Nephron progenitor cell (in vitro differentiated cells): ENCODE data around the gene DIPK2B.

Experiments
- DNase-seq: peaks from one replicate; pipeline ENCODE4 v3.0.0; 2021
- H3K27ac Mint-ChIP-seq: 2 replicates; pipeline ENCODE4 v1.8.0; 2021; ENCODE audit warnings: mild to moderate bottlenecking, moderate library complexity, mixed read lengths
- H3K27me3 Mint-ChIP-seq: 2 replicates; pipeline ENCODE4 v1.8.0; 2021; ENCODE audit warnings: mild to moderate bottlenecking, low read depth, mixed read lengths; ENCODE audit not compliant: poor library complexity
- H3K36me3 Mint-ChIP-seq: 2 replicates; pipeline ENCODE4 v1.8.0; 2021; ENCODE audit warnings: low read depth, mixed read lengths
- H3K4me1 Mint-ChIP-seq: 2 replicates; pipeline ENCODE4 v1.8.0; 2021; ENCODE audit warnings: mixed read lengths
- H3K4me3 Mint-ChIP-seq: 2 replicates; pipeline ENCODE4 v1.8.0; 2021; ENCODE audit warnings: mild to moderate bottlenecking, moderate library complexity, mixed read lengths
- H3K9me3 Mint-ChIP-seq: 2 replicates; pipeline ENCODE4 v1.8.0; 2021; ENCODE audit warnings: mild to moderate bottlenecking, moderate library complexity, mixed read lengths
- TF ChIP-seq, protein P1 (sequence below): fragments of 200-600 bp; sonication (generic); IDR thresholded peaks from 2 replicates; pipeline ENCODE4 v1.5.0; 2021; ENCODE audit warnings: antibody characterized with exemption

The DIPK2B gene

GRCh38 chrX:45172890-45173289, 27.8 kb downstream of the DIPK2B start:
- DNase-seq = no peak
- no peaks in the 10 kb centered on the region for H3K4me1 Mint-ChIP-seq
- H3K9me3 Mint-ChIP-seq = peaks cover 58% of the 10 kb centered on the region
- H3K27me3 Mint-ChIP-seq = peaks cover 9% of the 10 kb centered on the region
- no peak overlapping the region for H3K27ac Mint-ChIP-seq
- H3K36me3 Mint-ChIP-seq = no peaks in the 10 kb centered on the region
- no peak overlapping the region for H3K4me3 Mint-ChIP-seq
- TF ChIP-seq, protein P1, sequence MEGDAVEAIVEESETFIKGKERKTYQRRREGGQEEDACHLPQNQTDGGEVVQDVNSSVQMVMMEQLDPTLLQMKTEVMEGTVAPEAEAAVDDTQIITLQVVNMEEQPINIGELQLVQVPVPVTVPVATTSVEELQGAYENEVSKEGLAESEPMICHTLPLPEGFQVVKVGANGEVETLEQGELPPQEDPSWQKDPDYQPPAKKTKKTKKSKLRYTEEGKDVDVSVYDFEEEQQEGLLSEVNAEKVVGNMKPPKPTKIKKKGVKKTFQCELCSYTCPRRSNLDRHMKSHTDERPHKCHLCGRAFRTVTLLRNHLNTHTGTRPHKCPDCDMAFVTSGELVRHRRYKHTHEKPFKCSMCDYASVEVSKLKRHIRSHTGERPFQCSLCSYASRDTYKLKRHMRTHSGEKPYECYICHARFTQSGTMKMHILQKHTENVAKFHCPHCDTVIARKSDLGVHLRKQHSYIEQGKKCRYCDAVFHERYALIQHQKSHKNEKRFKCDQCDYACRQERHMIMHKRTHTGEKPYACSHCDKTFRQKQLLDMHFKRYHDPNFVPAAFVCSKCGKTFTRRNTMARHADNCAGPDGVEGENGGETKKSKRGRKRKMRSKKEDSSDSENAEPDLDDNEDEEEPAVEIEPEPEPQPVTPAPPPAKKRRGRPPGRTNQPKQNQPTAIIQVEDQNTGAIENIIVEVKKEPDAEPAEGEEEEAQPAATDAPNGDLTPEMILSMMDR = no peak

DNA sequence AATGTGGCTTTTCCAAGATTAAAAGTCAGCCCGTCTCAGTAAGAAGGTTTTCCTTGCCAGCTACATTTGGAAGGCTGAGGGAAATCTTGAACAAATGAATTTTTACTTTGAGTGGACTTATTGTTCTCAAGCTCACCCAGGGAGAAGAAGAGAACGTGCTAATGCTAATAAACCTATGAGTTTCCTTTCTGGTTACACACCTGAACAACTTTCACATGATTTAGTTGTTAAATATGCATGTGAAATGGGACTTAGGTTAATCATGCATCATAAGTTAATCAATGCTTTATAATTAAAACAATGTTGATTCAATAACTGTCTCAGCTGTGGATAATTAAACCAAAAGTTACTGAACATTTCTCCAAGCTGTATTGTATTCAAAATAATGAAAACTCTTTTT, 33.9 kb downstream of the DIPK2B start:
- H3K36me3 Mint-ChIP-seq = no peaks in the 10 kb centered on the region
- TF ChIP-seq, protein P1 = no peak
- H3K9me3 Mint-ChIP-seq = peaks cover 45% of the 10 kb centered on the region
- no peaks in the 10 kb centered on the region for H3K4me1 Mint-ChIP-seq
- no peak overlapping the region for H3K4me3 Mint-ChIP-seq
- DNase-seq = no peak
- peaks cover 7% of the 10 kb centered on the region for H3K27me3 Mint-ChIP-seq
- no peak overlapping the region for H3K27ac Mint-ChIP-seq

- Mint-ChIP-seq H3K4me3 (no peak overlapping the region), H3K27ac (no peak overlapping the region), H3K36me3 (no peaks in the 10 kb centered on the region), H3K4me1 (no peaks in the 10 kb centered on the region), H3K27me3 (peaks cover 5% of the 10 kb centered on the region), H3K9me3 (peaks cover 51% of the 10 kb centered on the region)
- DNase-seq = no peak
- TF ChIP-seq, protein P1 = no peak
Observed at GRCh38 chrX:45165726-45166125, 35.0 kb downstream of the DIPK2B start.

DNA sequence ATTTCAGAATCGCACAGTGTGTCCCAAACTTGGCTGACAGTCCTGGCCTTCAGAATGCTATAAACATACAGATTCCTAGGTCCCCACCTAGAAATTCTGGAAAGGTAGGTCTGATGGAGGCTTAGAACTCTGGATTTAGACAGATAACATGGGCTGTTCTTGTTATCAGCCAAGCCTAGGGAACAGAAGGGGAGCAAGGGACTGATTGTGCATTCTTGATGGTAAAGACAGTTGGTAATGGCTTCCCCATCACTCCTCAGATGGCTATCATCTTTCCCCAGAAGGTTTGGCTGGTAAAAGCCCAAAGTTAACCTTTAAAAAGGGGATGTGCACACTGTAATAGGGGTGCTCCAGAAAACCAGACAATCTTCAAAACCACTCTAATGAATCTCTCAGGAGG, 35.7 kb downstream of the DIPK2B start:
- Mint-ChIP-seq H3K4me1 (no peaks in the 10 kb centered on the region), H3K4me3 (no peak overlapping the region), H3K27me3 (peaks cover 9% of the 10 kb centered on the region), H3K36me3 (no peaks in the 10 kb centered on the region), H3K9me3 (peaks cover 58% of the 10 kb centered on the region), H3K27ac (no peak overlapping the region)
- DNase-seq = no peak
- TF ChIP-seq, protein P1 = no peak

GRCh38 chrX:45164021-45164621, 36.6 kb downstream of the DIPK2B start:
- no peak overlapping the region for H3K27ac Mint-ChIP-seq
- H3K27me3 Mint-ChIP-seq = peaks cover 9% of the 10 kb centered on the region
- no peaks in the 10 kb centered on the region for H3K36me3 Mint-ChIP-seq
- H3K4me3 Mint-ChIP-seq = no peak overlapping the region
- H3K9me3 Mint-ChIP-seq = peaks cover 59% of the 10 kb centered on the region
- TF ChIP-seq, protein P1 = no peak
- DNase-seq = no peak
- no peaks in the 10 kb centered on the region for H3K4me1 Mint-ChIP-seq

DNA sequence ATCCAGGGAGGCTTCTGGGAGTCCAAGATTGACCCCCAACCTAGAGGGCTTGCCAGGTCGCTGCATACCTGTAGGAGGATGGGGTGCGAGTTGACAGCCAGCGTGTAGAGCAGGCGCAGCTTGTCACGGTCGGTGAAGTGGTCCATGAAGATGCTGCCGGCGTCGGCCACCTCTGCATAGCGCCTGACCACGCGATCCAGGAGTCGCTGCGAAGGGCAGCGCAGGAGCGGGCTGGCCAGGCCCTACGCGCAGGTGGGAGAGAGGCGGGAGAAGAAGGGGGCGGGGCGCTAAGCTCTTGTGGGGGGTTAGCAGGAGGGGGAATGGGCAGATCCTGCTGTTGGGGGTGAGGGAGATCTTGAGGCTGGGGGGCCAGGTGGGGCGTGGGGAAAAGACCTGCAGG, 43.0 kb downstream of the DIPK2B start:
- no peak for DNase-seq
- Mint-ChIP-seq H3K27me3 (peaks cover 10% of the 10 kb centered on the region), H3K4me3 (no peak overlapping the region), H3K9me3 (peaks cover 65% of the 10 kb centered on the region), H3K36me3 (no peaks in the 10 kb centered on the region), H3K4me1 (no peaks in the 10 kb centered on the region), H3K27ac (no peak overlapping the region)
- TF ChIP-seq, protein P1 = no peak
